ENCODE measurements around the gene LIN28B.

DNA sequence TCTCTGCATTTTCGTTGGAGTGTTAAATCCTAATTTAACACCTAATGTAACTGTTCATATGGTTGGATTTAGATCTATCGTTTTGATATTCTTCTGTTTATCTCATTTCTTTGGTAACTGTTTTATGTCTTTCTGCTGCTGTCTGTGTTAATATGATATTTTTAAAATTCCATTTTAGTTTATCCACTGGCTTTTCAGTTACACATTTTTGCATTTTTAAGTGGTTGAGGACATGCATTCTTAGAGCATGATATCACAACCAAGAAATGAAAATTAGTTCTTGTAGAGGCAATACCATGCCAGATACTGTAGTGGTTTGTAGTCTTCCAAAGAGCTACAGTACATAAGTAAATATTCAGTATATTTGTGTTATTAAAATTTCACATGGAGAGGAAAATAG, 58.6 kb downstream of the LIN28B start:
- TF ChIP-seq, protein P1, sequence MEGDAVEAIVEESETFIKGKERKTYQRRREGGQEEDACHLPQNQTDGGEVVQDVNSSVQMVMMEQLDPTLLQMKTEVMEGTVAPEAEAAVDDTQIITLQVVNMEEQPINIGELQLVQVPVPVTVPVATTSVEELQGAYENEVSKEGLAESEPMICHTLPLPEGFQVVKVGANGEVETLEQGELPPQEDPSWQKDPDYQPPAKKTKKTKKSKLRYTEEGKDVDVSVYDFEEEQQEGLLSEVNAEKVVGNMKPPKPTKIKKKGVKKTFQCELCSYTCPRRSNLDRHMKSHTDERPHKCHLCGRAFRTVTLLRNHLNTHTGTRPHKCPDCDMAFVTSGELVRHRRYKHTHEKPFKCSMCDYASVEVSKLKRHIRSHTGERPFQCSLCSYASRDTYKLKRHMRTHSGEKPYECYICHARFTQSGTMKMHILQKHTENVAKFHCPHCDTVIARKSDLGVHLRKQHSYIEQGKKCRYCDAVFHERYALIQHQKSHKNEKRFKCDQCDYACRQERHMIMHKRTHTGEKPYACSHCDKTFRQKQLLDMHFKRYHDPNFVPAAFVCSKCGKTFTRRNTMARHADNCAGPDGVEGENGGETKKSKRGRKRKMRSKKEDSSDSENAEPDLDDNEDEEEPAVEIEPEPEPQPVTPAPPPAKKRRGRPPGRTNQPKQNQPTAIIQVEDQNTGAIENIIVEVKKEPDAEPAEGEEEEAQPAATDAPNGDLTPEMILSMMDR (IDR thresholded peaks at IDR 0.05) = no peak
- TF ChIP-seq POLR2A (IDR thresholded peaks at IDR 0.05) = no peak
